Measurements from ENCODE around the gene SUSD4.
A peak's percentile ranks its signal among the peaks of the same experiment; 100 is the strongest.

The SUSD4 gene

DNA sequence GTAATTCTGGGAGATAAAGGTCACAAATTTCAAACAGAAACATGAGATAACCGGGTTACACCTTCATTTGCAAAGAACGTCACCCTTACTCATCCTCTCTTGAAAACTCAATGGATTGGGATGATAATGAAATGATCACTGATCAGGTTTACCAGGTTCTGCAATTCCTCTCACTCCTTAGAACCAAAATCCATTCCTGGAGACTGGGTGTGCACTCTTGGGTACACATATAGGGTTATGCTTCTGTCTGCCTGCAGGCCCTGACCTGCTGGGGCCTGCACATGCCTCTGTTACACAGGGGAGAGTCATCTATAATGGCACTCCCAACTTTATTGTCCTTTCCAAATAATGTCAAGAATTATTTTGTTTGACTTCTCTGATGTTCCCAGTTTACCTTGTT, 8.3 kb downstream of the SUSD4 start:
- no peak for DNase-seq

DNA sequence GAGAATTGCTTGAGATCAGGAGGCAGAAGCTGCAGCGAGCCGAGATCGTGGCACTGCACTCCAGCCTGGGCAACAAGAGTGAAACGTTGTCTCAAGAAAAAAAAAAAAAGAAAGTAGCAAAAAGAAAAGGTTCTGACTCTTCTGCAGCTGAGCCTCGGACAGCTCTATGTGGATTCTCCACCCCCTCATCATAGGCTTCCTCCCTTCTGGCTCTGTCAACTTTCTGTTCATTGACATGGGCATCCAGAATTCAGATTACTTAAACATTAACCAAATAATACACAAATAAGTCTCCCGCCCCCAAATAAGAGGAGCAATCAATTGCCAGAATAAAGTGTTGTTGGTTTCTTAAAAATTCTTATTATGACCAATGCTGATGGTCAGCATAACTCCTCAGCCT, 10.0 kb downstream of the SUSD4 start:
- no peak for DNase-seq

DNA sequence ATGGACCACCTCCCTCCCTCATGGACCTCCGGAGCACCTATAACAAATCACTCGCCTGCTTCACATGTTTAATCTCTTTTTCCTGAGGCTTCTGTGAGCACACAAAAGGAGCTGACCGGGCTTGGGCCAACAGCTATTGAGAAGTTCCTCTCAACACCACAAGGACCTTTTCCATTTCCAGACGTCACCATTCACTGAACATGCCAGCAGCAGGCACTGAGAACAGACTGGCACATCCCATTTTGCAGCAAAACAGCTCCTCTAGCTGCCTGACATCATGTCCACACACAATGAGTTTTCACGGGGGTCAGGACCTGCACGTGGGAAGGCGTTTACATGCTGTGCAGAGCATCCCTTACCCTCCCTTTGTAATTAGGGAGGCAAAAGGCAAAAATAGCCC, 11.0 kb downstream of the SUSD4 start:
- DNase-seq: no peak

DNA sequence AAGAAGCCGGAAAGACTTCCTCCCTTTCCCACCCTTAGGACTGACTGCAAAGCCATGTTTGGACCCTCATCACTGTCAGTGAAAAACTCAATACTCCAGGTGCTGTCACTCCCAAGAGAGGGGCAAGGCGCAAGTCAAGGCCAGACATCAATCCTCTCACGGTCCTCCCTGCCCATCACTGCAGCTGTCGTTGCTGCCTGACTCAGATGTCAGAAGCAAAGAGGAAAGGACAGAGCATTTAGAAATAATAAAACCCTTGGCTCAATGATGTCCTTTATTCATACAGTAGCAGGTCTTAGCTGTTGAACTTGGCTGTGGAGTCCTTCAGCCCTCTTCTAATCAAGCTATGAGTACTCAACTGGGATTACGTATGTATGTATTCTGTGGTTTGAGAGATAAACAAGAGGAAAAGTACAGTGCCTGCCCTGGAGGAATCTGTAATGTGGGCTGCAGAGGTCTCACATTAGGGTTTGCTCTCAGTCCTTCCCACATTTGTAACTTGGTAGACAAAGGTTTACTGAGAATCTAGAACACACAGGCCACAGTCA, 13.5 kb downstream of the SUSD4 start:
- DNase-seq: no peak

DNA sequence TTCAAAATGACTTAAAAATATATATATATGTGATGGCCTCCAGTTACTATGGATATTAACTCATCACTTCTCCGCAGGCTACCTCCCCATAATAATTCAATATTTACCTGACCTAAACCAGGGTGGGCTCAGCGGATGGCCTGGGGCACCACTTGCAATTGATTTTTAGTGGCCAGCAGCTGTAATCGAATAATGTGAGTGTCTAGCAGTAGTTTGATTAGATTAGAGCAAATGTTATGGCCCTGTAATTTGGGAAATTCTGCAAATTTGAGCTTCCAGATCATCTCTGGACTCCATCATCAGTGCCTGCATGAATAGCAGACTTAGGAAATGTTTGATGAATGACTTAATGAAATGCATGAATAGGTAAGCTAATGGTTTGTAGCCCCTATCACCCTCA, 14.7 kb downstream of the SUSD4 start:
- no peak for DNase-seq

DNA sequence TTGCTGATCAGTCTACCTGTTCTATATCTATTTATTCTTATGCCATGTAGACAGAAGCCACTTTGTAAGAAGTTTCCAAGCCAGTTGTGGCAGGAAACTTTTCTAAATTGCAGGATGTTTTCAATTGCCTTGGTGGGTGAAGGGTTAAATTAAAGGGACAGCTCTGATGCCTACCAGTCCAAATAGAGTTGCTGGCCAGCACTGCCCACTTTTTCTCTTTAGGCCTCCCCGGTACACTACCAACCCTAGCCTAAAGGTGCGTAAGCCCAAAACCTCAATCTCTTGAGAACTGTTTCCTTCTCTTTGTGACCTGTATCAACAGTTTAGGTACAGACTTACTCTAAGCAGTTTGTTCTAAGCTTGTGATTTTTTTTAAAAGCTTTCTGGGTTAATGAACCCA, 15.5 kb downstream of the SUSD4 start:
- DNase-seq: no peak

DNA sequence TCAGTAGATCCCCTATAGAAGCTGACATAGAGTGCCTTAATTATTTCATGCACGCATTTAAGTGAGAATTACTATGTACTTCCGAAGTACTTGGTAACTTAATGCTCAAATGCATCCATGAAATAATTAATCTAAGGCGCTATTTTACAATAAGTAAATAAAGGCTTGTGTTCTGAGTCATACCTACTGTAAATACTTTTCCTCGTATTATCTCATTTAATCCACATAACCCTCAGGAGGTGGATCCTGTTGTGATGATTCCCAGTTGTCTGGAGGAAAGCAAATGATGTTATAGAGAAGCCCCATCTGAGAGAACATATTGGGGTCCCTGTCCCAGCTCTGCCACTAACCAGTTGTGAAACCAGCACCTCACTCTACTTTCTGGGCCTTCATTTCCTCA, 16.4 kb downstream of the SUSD4 start:
- DNase-seq: no peak

DNA sequence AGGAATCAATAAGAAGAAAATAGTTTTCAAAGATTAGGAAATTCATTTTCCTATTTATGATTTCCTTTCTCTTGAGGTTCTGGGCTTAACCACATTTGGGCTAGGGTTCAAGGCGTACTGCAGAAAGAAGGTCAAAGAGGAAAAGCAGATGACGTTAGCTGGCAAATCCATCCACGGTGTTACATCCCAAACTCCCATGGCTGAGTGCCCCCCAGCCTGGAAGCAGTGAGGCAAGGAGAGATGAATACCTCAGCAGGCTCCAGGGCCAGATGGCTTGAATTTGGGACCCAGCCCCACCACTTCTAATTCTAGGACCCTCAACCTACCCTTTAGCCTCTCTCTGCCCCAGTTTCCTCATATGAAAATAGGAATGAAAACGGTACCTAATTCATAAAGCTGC, 17.7 kb downstream of the SUSD4 start:
- DNase-seq: no peak

DNA sequence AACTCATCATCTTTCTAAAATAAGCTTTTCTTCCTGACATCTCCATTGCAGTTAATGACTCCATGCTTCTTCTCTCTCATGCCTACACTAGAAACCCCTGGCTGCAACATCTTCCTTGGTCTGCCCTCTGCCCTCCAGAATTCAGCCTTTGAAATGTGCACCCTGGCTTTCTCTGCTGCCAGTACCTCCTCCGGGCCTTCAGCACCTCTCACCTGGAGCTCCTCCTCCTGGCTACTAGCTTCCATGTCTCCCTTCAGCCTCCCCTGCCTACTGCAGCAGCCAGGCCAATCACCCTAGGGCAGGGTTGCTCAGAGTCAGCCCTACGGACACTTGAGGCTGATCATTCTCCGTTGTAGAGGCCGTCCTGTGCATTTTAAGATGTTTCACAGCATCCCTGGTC, 18.3 kb downstream of the SUSD4 start:
- DNase-seq: no peak

DNA sequence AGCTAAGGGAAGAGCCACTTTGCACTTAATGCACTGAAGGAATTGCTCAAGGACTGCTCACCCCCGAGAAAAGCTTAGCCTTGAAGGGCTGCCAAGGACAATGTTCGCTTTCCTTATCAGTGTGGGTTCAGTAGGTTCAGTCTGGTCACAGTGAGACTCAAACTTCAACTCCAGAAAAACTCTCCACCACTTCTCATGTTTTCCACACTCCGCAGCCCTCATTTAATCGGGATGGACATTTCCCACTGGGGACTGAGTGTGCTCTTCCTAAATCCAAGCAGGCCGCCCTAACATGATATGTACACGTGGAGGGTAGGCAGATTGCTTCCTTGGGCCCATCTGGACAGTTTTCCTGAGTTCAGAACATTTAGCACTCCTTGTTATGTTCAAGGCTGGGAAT, 19.5 kb downstream of the SUSD4 start:
- no peak for DNase-seq

DNA sequence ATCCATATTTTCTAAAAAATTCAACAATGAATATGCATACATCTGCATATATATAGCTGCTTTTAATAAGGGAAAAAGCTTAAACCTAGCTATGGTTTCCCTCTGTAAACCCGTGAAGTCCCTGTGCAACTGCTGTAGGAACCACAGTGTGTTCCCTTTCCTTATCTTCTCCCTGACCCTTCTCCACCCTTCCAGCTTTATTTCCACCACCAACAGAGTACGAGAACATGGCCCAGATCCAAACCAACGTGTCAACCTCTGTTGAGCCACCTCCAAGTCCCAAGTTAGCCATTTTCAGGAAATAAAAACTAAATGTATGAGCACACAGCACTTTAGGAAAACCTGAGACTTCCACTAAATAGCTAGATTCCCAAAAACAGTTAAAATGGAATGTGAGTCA, 20.3 kb downstream of the SUSD4 start:
- no peak for DNase-seq

DNA sequence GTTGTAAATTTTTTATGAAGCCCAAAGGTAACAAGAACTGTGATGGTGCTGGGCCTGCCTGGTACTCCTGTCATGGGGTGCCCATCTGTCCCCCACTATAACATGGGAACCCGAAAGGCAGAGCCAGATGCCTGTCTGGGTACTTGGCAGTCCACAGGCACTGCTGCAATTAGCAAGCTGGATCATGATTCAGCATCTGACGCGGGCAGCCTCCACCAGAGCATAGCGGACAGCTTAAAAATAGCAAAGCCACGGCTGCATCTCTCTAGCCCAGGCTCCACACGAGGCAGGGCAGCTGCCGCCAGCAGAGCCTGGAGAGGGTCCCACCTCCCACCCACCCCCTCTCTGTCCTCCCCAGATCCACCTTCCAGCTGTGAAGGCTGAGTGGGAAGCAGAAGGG, 22.9 kb downstream of the SUSD4 start:
- peak; percentile 33 for DNase-seq

DNA sequence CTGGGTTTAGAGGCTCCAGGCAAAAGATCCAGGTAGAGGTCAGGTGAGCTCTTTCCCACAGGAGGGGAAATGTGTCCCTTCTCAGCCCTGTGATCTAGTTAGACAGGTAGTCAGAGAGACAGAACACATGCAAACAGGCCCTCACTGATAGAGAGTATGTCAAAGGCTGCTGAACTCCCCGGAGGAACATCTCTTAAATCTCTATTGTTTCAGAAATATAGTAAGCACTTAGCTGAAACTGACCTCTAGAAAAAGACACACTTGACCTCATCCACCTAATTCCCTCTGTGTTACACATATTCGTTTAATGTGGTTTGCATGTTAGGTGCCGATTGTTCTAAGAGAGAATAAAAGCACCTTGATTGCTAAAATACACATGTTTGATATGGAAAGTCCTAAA, 23.3 kb downstream of the SUSD4 start:
- no peak for DNase-seq

DNA sequence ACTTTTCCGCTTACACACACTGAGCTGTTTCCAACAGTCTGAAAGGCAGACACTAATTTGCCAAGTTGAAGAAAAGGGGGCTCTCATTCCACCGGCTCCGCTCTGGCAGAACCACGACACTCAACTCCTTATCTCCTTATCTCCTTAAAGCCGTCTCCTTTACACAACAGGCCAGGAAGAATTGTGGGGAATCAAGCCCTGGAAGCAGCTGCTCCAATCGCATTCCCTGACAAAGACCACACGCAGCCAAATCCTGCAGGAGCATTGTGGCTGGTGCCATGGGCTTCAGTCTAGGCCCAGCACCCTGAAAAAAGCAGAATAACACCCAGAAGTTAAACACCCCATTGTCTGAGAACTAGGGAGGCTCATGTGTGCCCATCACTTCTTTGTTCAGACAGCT, 24.1 kb downstream of the SUSD4 start:
- DNase-seq: no peak

DNA sequence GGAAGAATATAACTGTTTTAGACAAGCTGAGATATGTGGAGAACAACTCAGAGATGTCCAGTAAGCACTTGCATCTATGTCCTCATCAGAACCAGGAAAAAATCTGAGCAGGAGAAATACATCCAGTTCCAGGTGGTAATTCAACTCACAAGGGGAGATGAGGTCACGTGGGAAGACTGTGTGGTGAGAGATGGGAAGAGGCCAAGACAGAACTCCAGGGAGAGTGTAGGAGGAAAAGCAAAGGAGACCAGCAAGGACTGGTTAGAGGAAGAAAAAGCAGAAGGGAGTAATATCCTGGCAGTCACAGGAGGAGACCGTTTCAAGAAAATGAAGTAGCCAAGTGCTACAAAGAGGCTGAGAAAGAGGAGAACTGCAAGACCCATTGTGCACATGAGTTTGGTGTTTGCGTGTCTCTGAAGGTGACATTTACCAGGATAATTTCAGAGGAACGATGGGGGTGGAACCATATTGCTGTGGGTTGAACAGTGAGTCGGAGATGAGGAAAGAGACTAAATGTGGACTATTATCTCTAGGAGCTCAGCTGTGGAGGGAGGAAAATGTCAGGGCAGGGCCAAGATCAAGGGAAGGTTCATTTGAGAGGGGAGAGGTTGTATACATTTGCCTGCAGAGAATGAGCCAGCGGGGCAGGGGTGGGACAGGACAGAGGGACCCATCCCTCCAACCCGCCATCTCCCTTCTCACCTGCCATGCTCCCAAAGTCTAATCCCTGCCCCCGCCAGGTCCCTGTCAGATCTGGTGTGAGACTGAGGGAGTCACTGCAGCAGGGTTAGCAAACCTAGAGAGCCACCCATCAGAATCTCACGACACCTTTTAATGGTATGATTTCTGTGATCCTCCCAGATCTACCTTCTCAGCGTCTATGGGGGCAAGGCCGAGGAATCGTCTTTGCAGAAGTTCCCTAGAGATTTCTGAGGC, 24.9 kb downstream of the SUSD4 start:
- DNase-seq: no peak

DNA sequence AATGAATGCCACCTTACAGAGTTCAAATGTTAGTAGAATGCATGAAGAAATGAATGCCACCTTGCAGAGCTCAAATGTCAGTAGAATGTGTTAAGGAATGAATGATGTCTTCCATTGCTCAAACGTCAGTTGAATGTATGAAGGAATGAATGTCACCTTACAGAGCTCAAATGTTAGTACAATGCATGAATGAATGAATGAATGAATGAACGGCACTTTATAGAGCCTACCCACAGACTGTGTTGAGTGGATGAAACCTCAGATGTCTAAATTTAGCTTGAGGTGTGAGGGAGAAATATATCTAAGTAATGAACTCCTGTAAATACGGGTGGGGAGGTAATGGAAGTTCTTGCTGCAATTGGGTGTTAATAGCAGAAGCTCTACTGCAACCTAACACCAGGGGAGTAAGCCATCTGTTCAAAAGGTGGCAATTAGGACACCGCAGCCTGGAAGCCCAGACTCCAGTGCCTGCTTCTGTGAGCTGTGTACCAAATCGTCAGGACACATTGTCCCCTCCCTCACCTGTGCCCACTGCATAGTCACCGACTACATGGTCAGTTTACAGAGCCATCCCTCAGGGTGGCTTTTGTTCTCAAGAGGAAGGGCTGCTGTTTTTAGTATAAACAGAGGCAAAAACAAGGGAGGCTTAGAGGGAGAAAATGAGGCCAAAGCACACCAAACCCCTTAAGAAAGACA, 26.7 kb downstream of the SUSD4 start:
- no peak for DNase-seq

DNA sequence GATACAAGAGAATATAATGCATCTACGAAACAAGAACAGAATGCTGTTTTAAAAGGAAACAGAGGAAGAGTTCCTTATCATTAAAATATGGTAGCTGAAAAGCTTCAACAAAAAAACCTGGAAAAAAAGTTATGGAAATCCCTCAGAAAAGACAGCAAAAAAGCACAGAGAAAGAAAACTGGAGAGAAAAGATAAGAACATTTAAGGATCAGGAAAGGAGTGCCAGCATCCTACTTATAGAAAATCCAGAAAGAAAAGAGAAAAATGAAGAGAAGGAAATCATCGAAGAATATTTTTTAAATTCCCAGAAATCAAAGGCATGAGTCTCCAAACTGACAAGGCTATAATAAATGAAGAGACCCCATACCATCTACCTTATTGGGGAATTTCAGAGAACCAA, 29.8 kb downstream of the SUSD4 start:
- DNase-seq: no peak

DNA sequence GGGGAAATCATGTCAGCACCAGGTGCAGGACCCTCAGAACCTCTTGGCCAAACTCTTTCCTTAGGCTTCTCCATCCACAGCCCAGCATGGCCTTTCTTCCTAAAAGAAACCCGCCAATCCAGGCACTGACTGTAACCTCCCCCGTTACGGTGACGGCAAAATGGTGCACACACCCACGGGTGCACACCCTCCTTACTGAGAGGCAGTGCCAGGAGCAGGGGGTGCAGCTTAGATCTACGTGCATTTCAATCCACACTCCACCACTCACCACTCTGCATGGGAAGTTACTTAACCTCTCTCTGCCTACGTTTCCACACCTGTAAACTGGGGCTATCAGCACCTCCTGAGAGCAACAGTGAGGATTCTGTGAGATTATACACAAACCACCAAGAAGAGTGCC, 31.0 kb downstream of the SUSD4 start:
- DNase-seq: no peak

DNA sequence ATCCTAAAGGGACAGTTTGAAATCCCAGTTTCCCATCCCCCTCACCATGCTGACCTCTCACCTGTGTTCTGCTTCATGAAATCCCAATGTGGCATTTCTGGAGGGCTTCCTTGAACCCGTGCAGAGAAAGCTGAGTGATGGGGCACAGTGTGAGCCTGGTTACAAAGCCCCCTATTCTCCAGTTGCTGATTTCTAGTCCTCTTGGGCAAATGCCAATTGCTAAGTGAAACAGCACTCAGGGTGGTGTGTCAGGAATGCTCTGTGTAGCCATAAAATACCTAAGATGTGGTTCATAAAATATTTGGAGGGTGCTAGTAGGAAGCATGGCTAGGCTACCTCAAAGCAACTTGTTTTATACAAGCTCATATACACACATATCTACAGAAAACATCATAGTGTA, 32.0 kb downstream of the SUSD4 start:
- DNase-seq: no peak

DNA sequence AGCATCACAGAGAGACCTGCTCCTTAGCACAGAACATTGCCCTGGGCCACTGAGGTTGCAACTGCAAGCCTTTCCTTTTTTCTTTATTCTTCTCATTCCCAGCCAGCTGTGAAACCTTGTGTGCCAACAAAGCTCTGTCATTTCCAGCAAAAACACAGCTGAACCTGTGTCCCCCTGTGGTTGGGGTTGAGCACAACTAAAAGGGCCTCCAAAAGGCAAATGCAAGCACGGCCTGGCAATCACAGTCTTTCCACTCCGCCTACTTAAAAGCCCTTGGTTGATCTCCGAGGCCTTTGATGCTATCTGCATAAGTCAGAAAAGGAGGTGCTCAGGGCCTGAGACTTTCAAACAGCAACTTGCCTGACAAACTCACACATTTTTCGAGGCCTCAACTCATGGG, 32.7 kb downstream of the SUSD4 start:
- no peak for DNase-seq

DNA sequence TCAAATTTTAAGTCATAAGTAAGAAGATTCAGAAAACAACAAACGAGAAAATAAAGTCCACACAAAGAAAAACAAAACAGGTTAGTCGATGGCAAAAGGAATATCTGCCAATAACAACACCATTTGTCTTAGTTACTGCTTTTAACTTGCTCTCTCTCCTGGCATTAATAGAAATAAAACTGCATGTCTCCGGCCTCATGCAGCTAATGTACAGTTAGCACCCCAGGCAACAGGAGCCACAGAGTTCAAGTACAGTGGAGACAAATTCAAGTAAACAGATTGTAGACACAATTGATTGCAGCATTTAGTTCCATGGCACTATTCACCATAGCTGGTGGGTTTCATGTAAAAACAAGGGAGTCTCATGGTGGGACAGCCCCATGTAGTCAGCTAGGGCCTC, 33.5 kb downstream of the SUSD4 start:
- no peak for DNase-seq

DNA sequence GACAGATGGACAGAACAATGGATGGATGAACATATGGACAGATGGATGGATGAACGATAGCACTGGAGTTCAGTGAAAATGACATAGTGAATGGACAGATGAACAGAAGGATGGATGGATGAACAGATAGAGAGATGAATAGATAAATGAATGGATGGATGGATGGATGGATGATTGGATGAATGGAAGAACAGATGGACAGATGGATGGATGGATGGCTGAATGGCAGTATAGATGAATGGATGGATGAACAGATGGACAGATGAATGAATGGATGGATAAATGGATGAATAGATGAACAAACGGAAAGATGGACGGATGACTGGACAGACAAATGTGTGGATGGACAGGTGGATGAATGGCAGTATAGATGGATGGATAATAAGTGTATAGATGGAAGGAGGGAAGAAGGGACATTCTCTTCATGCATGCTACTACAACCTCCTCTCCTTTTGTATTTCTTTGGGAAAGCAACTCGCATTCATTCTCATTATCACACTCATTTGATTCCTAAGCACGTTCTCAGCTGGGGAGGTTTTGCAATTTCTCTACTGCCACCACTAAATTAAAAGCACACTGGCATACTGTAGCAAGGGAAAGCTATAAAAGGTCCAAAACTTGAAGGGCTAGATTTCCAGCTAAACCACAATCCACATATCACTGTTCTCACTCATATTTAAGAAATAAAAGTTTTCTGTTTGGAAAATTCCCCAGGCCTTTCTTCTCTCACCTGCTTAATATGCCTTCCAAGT, 34.1 kb downstream of the SUSD4 start:
- no peak for DNase-seq

DNA sequence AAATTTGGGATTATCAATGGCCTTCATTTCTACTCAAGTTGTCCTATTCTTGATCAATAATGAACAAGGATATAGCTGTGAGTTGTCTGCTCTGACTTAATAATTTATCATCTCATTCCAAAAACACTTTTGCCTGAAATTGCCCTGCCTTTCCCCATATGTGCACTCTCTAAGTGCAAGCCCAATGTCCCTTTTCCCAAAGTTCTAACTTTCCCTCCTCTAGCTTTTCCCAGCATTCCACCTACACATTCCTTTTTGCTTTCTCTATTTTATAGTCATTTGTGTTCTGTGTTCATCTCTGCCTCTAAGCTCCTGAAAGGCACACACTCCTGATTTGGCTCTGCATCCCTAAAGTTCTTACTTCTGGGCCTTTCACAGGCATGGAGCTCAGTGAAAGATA, 34.7 kb downstream of the SUSD4 start:
- DNase-seq: no peak

DNA sequence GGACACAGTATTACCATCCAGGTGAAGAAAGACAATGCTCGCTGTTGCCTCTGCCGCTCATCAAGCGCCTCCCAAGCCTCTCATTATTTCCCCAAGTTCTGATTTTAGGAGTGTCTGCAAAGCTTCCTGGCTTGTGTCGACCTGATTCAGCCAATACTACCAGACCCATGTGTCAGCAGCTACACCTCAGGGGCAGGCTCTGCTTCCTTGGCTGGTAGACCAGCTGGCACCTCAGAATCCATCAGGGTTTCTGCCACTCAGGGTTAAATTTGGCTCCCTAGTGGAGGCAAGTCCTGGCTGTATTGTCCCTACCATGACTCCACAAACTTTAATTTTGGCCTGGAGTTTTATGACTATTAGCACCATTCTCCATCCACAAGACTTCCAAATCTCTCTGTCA, 35.4 kb downstream of the SUSD4 start:
- no peak for DNase-seq

Data from RPMI8226 (cell line).